Measurements from ENCODE around the gene RGS7BP.
"Not testable (repeated sequence)": the region's sequence is repeated elsewhere in the genome, so short reads cannot be mapped to it uniquely, and the experiment has no call there.

Gene RGS7BP
- total RNA-seq, result 0 reads per million in 3 experiments

DNA sequence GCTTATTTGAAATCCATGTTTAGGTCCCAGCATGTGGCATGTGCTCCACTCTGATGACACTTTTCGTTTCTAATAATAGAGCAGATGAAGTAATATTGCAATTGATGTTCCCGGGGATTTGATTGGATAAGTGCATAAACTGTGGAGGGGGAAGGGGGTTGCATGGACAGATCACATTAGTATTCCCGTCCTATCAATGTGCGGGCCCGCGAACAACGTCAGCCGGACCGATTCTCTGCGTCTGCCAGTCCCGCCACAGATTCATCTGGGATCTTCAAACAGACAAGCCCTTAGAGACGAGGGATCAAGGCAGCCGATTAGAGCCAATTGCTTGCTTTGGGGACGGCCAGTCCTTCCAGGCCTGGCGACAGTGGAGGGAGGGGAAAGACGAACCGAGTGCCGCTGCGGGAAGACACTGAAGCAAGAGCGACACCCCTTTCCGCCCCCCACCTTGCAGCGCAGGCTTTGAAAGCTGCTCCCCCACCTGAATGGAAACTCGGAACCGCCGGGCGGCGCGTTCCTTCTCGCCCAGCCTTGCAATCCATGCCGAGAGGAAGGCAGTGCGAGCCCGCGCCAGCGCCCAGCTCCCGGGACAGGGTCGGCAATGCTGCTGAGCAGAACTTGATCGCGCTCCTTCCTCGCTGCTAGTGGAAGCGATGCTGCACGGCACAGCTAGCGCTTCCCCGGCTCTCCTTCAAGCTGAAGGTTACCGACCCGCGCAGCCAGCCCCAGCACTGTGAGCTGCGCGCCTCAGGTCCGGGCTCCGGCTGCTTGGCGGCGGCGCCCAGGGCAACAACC, at the start of gene RGS7BP:
TSS of gene RGS7BP (plus strand) at position 247 of the 798 bp plus-strand sequence. CDS start 610 bp downstream, outside the sequence.
- DNase-seq, result no peak

DNA sequence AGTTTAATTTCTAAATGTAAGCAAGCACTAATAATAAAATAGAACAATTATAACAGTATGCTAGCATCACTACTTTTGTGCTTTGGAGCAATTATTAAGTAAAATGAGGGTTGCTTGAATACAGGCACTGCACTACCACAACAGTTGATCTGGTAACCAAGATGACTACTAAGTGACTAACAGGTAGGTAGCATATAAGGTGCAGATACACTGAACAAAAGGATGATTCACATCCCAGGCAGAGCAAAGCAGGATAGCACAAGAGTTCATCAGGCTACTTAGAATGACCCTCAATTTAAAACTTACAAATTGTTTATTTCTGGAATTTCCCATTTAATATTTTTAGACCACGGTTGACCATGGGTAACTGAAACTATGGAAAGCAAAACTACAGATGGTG, 48.0 kb upstream of the RGS7BP start:
- no peak for DNase-seq

DNA sequence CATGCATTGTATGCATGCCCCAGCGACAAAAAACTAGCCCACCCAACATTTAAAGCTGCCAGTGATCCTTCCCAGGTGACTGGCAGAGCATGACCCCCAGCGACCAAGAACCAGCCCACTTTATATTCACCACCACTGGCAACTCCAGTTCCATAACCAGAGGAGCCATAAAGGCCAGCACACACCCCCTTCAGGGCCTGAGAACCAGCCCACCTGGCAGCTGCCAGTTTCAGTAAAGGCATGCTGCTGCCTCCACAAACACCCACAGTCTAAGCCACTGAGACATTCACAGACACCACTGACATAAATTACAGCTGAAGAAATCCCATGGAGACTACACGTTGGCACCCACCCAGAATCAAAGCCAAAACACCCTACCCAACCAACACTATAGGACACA, 46.9 kb upstream of the RGS7BP start:
- no peak for DNase-seq

DNA sequence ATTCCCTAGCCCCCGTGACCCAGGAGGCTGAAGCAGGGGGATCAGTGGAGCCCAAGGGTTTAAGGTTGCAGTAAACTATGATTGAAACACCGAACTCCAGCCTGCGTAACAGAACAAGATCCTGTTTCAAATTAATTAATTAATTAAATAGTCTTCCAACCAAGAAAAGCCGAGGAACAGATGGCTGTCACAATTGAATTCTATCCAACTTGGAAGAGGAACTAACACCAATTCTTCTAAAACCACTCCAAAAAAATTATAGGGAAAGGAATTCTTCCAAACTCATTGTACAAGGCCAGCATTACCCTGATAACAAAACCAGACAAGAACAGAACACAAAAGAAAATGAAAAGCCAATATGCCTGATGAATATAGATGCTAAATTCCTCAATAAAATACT, 43.4 kb upstream of the RGS7BP start:
- no peak for DNase-seq

DNA sequence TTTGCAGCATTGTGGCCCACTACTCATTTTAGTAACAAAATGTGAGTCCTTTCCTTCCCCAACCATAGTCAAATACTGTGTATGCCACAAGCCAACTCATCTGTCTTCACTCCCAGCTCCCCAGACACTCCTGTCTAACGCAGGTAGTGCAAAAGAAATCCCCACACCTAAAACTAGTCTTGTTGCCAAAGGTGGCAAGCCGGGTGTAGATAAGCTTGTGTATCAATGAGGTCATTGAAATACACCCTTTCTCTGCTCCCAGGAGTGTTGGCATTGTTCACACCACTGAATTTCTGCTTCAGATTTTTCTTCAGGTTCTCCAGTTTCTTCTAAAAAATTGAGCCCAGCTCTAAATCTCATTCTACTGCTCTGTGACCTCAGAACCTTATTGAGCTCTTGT, 19.7 kb upstream of the RGS7BP start:
- DNase-seq, result no peak

DNA sequence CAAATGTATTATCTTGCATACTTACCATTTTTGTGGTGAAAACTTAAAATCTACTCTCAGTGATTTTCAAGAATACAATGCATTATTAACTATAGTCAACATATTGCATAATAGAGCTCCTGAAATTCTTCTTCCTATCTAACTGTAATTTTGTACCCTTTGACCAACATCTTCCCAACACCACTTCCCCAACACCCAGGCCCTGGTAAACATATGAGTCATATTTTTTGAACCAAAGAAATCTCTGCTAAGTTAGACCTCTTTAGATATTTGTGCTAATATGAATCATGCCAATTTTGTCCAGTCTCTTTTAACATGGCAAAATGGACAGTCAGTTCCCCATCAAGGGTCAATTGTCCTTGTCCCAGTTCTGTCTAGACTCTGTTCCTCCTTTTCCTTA, 18.5 kb upstream of the RGS7BP start:
- DNase-seq, result no peak

DNA sequence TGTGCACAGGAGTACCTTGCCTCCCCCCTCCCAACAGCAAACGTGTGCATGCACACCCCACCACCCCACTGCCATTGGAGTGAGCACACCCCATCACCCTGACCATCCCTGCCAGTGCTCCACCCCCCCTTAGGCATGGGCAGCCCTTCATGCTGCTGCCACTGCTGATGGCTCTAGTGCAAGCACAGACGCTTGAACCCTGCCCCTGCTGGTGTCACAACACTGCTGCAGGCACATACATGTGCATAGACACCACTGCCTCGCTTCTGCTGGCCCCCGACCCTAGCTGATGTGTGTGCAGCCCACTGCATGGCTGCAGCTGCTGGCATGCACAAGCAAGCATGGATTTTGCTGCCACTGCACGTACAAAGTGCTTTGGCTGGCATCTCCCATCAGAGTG, 16.0 kb upstream of the RGS7BP start:
- DNase-seq, result no peak

DNA sequence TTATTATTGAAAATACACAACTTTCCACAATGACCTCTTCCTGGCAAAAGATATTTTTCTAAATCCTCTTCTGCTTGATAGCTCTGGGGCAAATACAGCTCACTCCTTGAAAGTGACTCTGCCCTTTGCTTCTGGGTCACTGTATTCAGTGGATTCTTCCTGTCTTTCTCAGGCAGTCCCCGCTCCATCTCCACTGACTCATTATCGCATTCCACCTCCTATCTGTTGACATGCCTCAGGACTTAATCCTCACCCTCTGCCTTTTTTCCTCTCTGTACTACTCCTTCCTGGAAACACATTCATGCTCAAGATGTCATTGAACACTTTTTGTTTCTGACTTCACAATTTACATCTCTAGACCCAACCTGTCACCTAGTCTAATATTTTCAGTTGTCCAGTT, 8.4 kb upstream of the RGS7BP start:
- DNase-seq, result no peak

DNA sequence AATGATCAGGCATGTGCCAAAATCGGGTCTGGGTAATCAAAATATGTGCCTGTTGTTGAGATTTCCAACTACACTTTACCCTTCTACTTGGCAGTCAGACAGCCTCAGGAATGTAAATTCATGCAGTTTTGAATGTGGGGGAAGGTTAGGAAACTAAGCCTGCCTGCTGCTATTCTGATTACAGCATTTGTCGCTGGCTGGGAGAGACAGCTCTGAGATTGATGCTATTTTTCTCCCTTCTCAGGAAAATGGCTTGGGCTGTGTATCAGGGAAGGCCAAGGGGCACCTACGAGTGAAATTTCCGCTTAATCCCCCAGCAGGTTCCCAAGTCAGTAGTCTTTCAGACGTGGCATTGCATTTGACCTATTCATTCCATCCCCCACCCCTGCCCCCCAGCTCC, 3.6 kb upstream of the RGS7BP start:
- DNase-seq, result no peak

DNA sequence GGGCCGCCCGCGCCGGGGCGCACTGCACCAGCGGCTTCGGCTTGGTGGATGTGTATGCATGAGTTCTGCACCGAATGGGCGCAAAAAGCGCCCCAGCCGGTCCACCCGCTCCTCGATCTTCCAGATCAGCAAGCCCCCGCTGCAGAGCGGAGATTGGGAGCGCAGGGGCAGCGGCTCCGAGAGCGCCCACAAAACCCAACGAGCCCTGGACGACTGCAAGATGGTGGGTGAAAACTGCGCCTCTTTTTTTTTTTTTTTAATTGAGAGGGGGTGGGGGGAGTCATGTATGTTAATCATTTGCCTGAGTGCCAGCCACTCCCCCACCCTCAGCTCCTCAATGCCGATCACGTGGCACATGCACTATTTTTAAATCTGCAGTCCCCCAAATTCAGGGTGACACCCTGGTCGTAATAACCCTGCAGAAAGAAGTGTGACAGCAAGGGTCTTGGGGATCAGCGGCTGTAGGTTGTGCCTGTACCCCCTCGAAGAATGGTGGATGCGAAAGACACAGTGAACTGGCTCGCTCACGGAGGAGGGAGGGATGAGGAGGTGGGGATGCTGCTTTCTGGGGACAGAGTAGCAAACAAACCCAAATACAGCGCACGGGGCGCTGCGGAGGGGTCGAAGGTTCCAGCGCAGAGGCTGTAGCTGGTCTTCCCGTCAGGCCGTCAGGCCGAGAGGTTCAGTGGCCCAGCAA, 900 bp downstream of the RGS7BP start:
- no peak for DNase-seq

DNA sequence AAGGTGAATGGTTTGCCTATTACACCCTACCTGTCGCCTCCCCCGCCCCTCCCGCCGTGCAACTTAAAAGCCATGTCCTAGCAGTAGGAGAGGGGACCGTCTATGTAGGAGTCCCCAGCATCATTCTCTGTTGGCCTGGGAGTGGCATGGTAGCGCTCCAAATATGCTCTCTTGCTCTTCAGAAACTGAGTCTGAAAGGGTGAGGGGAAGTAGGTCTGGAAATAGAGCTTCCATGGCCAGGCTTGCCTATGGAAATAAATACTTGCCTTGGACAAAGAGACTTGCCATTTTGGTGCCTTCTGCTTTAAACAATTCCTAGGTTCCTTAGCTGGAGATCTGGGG, 1.4 kb downstream of the RGS7BP start:
- no peak for DNase-seq

DNA sequence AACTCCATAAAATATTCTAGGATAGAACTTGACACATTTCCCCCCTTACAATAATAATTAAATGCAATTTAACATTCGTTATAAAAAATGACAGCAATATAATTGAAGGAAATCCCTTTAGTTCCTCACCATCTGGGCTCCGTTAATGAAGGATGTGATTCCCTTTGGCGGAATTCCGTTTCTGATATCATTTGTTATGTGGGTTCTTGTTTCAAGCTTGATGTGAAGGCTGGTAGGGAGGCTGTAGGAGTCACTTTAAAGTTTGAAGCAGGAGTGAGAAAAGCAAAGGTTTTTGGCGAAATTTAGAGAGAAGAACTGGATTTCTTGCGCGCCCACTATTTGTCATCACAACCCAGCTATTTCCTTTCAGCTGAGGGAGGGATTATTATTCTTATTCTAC, 4.0 kb downstream of the RGS7BP start:
- no peak for DNase-seq

DNA sequence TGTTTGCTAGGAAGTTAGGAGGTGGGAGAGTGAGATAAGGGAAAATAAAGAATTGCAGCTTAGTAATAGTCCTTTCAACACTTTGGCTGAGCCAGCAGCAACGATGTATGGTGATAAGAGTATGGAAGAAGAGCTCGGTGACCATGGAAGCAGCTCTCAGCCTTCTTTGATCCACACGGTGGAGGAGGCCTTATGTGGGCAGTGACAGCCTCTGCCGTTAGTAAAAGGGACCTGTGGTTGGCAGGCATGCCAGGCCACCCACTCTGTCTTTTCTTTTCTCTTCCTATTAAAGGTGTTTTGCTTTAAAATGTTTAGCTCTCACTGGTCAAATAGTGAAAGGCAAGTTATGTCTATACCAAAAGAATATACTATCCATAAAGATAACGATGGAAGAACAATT, 7.7 kb downstream of the RGS7BP start:
- no peak for DNase-seq

DNA sequence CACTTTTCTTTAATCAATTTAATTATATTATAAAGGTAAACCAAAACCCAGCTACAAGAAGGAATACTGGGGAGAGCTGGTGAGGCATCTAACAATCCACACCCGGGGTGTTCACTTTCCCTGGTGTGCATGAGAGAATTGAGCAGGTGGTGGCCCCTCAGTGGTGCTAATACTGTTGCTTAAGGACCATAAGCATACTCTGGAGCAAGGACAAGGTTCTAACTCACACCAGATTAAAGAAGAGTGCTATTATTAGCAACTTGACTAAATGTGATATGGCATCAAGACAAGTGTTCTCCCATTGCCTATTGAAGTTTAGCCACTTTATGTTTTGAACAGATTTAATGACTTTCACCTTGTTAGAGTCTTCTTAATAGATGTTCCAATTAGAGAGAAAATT, 8.8 kb downstream of the RGS7BP start:
- no peak for DNase-seq

DNA sequence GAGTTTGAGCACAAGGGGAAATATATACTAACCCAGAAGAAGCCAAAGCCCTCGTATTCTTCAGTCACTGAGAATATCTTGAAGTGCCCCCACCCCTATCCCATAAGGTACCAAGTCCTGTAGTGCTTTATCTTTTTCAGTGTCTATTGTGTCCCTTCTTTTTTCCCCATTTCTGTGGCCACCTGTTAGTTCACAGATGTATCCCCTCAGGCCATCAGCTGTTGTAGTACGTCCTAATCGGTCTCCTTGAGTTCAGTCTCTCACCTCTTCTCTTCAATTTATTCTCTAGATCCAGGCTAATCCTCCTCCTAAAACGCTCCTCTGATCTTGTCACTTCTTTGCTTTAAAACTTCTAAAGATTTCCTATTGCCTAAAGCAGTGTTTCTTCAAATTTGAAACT, 10.4 kb downstream of the RGS7BP start:
- DNase-seq, result no peak

DNA sequence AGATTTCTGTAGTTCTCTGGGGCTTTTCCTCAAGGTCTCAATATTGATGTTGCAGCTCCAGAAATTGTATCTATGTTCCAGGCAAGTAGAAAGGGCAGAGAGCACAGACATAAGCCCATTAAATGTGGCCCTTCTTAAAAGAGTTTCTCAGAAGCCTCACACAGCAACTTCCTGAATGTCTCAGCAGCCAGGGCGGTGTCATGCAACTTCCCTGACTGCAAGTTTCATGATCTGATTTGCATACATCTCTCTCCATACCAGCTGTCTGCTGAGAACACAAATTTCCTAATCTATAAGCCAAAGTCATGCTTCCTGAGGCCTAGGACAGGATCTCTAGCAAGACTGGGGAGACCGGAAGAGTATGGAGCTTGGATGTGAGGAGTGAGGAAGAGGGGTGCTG, 13.0 kb downstream of the RGS7BP start:
- no peak for DNase-seq

DNA sequence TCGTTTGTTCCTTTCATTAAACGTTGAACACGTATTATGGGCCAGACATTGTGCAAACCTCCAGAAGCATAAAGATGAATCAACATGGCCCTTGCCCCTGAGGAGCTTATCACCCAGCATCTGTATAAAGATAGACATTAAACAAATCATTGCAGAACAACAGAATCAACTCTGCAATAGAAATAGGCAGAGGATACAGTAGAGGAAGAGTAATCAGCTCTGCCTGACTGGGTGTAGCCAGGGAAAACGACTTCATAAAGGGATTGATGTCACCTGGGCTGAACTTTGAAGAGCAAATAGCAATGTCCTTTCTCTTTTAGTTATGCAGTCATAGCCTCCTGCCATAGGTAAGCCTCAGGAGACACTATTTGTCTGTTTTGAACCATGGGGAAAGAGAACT, 13.4 kb downstream of the RGS7BP start:
- no peak for DNase-seq

DNA sequence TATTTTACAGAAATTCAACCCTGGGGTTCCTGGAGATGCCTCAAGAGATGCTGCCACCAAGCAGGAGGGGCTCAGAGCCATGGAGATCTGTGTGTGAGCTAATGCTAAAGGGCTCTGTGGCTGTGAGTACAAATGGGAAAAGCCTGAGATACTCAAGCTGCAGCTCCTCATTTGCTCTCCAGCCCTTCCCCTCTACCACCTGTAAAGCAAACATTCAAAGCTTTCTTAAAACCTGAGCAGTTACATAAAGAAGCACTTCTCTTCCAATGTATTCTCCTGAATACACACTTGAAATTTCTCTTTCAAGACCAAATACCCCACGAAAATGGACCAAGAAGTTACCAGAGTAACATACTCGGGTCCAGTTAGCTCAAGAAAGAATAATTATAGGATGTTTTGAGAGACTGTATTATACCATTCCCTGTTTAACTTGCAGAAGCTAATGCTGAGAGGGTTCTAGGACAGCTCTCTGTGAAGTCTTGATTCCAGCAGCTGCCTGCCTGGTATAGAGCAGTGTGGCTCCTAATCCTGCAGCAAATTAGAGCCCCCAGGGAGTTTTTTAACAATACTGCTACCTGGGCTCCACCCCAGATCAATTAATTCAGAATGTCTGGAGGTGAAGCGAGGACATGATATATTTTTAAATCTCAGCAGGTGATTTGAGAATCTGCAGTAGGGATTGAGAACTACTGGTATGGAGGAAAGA, 21.1 kb downstream of the RGS7BP start:
- DNase-seq, result no peak

DNA sequence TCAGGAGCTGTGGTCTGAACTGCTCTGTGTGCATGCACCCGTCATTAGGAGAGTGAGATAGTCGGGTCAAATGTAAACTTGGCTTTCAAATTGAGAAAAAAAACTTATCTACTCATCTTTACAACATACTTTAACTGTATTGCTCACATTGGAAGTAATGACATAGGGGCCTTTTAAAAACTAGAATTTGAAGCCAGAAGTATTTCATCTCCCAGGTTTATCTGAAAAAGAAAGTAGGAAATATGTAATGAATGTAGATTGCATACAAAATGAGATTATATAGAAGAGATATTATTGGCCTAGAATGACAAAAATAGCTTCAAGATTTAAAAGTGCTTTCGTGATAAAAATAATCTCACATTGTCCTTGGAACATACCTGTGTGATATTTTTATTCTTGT, 24.3 kb downstream of the RGS7BP start:
- DNase-seq, result no peak

DNA sequence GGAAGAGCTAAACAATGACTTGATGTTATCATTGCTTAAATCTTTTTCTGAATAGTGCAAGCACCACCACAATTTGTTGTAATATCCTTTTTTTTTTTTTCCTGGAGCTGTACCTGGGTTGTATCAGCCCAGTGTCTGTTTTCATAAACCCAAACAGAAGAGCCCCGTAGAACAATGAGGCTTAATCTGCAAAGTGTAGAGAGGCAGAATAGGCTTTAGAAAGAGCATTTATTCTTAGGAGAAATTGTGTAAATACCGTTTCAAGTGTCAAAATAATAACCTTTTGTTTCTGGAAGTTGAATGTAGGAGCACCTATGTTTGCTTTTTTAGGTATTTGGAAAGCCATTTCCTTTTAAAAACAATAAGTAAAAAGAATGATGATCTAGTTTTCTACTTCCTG, 26.4 kb downstream of the RGS7BP start:
- no peak for DNase-seq

DNA sequence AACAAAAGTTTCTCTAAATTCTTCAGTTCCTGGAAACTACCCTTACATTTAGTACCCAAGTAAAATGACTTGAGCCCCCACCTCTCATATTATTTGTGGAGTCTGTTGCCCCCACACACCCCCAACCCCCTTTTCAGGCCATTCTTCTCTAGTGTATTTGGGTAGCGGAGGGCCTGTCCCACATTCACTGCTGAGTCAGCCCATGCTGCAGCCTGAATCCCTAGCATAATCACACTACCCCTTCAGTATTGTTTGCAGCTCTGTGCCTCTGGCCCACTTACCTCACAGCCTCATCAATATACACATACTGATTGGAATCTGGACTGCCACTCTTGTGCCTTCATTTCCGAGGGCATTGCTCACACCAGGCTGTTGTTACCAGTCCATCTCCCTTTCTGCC, 26.8 kb downstream of the RGS7BP start:
- no peak for DNase-seq

DNA sequence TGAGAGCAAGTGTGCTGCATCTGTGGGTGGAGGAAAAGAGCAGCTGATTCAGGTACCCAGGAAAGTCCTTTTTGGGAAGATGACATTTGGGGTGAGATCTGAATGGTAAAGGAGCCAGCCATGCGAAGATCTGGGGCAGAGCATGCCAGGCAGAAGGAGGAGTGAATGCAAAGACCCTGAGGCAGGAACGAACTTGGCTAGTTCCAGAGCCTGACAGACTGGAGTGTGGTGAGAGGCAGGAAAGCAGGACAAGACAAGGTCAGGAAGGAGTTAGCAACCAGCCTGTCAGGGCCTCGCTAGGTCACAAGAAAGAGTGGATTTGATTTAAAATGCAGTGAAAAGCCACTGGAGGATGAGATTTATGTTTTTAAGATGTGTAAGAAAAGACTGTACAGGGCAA, 28.2 kb downstream of the RGS7BP start:
- DNase-seq, result no peak

DNA sequence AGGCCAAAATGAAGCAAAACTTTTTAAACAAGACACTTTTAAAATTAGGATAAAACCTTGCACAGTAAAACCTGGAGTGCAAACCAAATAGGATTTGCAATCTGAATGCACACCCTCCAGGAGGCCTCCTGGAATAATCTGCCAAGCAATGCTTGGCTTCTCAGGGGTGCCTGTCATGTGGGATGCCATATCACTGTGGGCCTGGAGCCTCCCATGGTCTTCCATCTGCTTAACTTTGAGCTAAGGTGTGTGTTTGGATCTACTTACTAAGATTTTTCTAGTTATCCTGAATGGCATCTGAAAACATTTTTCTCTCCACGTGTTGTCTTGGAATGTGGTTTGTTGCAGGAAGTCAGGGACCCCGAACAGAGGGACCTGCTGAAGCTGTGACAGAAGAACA, 52.1 kb downstream of the RGS7BP start:
- DNase-seq, result no peak

DNA sequence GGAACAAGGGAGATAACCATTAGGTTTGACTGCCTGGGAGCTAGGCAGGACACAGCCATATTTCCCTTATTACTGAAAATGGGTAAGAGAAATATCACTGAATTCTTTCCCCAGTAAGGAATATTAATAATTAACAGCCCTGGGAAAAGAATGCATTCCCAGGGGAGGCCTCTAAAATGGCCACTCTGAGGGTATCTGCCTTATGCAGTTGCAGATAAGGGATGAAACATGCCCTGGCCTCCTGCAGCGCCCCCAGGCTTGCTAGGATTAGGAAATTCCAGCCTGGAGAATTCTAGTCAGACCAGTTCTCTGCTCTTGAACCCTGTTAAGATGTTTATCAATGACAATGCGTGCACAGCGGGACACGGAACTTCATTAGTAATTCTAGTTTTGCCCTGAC, 52.8 kb downstream of the RGS7BP start:
- not testable (repeated sequence) for DNase-seq
